ELF-1 (cell line): ENCODE data around the gene KPNA2.
"Not testable (repeated sequence)": the region's sequence is repeated elsewhere in the genome, so short reads cannot be mapped to it uniquely, and the experiment has no call there.

Source experiments
- DNase-seq: peaks from one replicate; pipeline ENCODE4 v3.0.0-alpha.2; 2016; ENCODE audit warnings: low read depth, low spot score

KPNA2 gene

DNA sequence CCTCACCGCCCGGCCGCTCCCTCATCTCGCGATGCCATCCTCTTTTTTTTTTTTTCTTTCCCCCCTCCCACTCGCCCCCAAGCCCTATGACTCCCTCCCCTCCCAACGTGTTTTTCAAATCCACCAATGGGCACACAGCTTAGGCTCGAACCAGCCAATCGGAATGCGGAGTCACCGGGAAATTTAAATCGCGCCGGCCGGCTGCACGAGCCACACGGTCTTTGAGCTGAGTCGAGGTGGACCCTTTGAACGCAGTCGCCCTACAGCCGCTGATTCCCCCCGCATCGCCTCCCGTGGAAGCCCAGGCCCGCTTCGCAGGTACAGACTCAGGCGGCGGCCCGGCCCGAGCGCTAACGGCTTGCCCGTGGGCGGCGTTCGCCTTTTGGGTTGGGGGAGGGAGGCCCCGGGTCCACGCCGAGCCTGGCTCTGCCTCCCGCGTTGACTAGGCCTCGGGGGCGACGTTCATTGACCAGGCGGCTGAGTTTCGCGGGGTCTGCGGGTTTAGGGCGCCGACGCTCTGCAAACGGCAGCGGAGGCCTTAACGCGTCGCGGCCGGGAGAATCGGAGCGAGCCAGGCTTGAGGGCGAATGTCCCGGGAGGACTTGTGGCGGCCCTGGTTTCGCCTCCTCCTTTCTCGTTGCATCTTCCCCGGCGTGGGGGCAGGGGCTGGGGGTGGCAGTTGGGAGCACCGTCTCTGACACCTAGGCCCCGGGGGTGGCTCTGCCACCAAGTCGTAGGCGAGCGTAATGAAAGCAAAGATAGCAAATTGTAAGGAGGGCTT is at the start of gene KPNA2:
Gene KPNA2, plus strand, starts transcription at position 213 of the 781 bp plus-strand sequence. CDS start 1,398 bp downstream, outside the sequence.
- peak; percentile 98 for DNase-seq

DNA sequence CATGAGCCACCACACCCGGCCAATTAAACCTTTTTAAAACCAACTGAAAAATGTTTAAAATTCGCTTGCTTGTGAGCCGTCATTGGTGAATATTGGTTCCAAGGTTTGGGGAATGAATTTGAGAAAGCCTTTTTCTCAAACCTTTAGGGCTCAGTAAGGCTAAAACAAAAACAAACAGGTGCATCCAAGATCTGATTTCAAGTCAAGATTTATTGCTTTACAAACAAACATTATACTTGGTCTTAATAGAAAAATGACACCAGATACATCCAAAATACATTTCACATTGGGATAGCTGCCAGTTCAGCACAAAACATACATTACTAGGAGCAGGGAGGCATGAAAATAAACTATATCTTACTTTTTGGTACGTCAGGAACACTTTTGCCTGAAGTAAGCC is 44.6 kb upstream of the KPNA2 start:
- DNase-seq: no peak

GRCh38 chr17:67992548-67993152 is 42.9 kb upstream of the KPNA2 start:
- DNase-seq: no peak

GRCh38 chr17:67993153-67993997 is 42.2 kb upstream of the KPNA2 start:
- DNase-seq: peak; percentile 75

DNA sequence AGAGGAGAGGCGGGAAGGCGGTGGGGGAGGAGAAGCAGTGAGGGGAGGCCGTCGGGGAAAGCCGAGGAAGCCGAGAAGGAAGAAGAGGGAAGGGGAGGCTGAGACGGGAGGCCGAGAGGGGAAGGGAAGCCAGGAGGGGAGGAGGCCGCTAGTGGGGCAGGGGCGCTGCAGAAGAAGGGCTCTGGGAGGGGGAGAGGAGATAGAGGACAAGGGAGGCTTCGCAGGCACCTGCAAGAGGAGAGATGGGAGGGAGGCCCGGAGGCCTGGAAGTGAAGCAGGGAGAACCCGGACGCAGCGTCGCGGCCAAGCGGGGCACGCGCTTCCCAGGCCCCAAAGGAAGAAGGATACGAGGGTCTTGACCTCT is 41.6 kb upstream of the KPNA2 start:
- DNase-seq: peak; percentile 42

GRCh38 chr17:67994817-67995569 is 40.5 kb upstream of the KPNA2 start:
- no peak for DNase-seq

GRCh38 chr17:67995570-67996263 is 39.8 kb upstream of the KPNA2 start:
- peak; percentile 39 for DNase-seq

DNA sequence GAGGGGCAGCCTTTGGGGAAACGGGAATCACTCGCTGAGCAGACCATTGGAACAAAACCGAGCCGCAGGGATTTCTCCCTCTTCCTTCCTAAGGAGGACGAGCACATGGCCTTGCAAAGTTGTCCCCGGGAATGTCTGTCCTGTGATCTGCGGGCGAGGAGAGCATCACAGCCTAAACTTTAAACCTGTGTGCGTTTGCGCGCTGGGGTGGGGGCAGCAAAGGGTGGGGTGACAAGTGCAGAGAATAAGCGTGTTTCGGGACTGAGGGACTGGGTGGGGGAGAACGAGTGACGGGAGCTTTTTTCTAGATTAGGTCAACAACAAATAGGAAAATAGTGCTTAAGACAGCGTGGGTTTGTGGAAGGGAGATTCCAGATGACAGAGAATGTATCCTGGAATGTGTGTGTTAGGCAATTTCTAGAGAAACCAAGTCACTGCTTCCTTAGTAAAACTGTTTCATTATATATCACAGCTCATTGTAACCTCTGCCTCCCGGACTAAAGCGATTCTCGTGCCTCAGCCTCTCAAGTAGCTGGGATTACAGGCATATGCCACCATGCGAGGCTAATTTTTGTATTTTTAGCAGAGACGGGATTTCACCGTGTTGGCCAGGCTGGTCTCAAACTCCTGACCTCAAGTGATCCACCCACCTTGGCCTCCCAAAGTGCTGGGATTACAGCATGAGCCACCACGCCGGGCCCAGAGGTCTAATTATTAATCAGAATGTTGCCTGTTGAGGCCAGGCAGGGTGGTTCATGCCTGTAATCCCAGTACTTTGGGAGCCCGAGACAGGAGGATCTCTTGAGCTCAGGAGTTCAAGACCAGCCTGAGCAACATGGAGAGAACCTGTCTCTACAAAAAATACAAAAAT is 39.0 kb upstream of the KPNA2 start, which contains the start of gene C17orf58:
Gene C17orf58, minus strand, starts transcription at position 169 of the 871 bp plus-strand sequence. CDS start 271 bp downstream, outside the sequence.
- peak; percentile 26 for DNase-seq

DNA sequence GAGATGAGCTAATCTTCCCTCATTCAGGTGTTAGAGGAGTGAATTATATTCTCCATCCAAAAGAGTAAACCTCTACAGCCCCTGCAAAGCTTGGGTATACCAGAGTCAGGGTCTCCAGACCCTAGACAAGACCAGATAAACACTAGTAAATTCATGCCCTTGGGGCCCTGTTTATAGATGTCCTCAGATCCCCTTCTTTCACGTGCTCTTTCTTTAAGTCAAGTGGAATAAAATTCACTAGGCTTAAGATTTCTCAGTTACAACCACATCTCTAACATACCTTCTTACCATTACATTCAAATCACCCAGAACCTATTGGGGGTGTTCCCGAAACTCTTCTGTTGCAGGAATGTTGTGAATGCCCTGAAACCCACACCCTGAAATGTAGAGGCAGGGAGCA is 37.1 kb upstream of the KPNA2 start:
- no peak for DNase-seq

GRCh38 chr17:67999291-67999911 is 36.1 kb upstream of the KPNA2 start:
- DNase-seq: peak; percentile 46

- DNase-seq: no peak
Measured at GRCh38 chr17:68004201-68004600, 31.3 kb upstream of the KPNA2 start.

GRCh38 chr17:68006797-68007196 is 28.7 kb upstream of the KPNA2 start:
- no peak for DNase-seq

GRCh38 chr17:68011199-68011665 is 24.3 kb upstream of the KPNA2 start:
- peak; percentile 82 for DNase-seq

- no peak for DNase-seq
Measured at GRCh38 chr17:68013385-68013784, 22.1 kb upstream of the KPNA2 start.

DNA sequence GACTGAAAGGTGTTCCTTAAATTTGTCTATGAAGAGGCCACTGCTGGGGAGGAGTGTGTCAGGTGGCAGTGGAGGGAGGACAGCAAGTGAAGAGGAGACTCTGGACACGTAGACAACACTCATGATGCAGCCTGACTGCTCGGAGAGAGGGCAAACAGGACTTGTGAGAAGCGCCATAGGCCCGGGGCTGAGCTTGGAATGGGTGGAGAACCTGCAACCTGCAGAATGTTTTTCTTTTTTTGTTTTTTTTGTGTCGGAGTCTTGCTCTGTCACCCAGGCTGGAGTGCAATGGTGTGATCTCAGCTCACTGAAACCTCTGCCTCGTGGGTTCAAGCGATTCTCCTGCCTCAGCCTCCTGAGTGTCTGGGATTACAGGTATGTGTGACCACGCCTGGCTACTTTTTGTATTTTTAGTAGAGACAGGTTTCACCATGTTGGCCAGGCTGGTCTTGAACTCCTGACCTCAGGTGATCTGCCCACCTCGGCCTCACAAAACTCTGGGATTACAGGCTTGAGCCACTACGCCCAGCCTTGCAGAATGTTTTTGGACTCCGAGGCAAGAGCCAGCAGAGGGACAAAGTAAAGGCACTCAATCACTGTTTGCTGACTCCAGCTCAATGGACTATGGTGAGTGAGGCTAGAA is 20.3 kb upstream of the KPNA2 start:
- DNase-seq: no peak

DNA sequence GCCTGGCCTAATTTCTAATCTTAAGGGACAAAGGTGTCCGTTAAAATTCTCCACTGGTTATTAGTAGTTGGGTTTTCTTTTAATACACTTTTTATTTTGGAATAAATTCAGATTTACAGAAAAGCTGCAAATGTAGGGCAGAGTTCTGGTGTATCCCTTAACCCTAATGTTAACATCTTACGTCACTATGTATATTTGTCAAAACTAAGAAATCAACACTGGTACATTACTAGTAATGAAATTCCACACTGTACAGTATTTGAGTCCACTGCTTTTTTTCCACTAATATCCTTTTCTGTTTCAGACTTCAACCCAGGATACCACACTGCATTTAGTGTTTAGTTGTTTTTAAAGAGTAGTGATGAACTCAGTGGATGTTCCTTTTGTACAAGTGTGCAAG is 18.7 kb upstream of the KPNA2 start:
- DNase-seq: no peak

DNA sequence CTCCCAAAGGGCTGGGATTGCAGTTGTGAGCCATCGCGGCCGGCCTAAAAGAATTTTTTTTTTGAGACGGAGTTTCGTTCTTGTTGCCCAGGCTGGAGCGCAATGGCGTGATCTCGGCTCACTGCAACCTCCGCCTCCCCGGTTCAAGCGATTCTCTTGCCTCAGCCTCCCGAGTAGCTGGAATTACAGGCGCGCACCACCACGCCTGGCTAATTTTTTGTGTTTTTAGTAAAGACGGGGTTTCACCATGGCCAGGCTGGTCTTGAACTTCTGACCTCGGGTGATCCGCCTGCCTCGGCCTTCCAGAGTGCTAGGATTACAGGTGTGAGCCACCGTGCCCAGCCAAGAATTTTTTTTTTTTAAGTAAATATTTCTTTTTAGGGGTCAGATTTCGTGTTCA is 17.0 kb upstream of the KPNA2 start:
- not testable (repeated sequence) for DNase-seq

GRCh38 chr17:68019336-68019674 is 16.2 kb upstream of the KPNA2 start:
- no peak for DNase-seq
